Activated naive CD4-positive, alpha-beta T cell treated with anti-CD3 and anti-CD28 coated beads, Interleukin-2, amount 10 ng/mL, durations not matched to agents 7 days and 5 days (primary cell): ENCODE measurements around the gene COL12A1.

Experiments
- CTCF ChIA-PET: fragments of 350-600 bp; sonication (Branson Sonifier 250); formaldehyde crosslinking; loops from one replicate; lab custom pipeline; 2021; ENCODE audit warnings: antibody characterized with exemption; lab: Charles Lee
- DNase-seq: peaks from one replicate; pipeline ENCODE4 v3.0.0-alpha.2; 2020
- H3K27ac Mint-ChIP-seq: one replicate; pipeline ENCODE4 v1.8.0; 2021; ENCODE audit warnings: mild to moderate bottlenecking, moderate library complexity, mixed read lengths
- H3K27me3 Mint-ChIP-seq: one replicate; pipeline ENCODE4 v1.8.0; 2021; ENCODE audit warnings: mild to moderate bottlenecking, mixed read lengths
- H3K36me3 Mint-ChIP-seq: one replicate; pipeline ENCODE4 v1.8.0; 2021; ENCODE audit warnings: mixed read lengths
- H3K4me1 Mint-ChIP-seq: one replicate; pipeline ENCODE4 v1.8.0; 2021; ENCODE audit warnings: mixed read lengths
- H3K4me3 Mint-ChIP-seq: one replicate; pipeline ENCODE4 v1.8.0; 2021; ENCODE audit warnings: mild to moderate bottlenecking, moderate library complexity, mixed read lengths
- H3K9me3 Mint-ChIP-seq: one replicate; pipeline ENCODE4 v1.8.0; 2021; ENCODE audit warnings: mixed read lengths

Gene COL12A1

DNA sequence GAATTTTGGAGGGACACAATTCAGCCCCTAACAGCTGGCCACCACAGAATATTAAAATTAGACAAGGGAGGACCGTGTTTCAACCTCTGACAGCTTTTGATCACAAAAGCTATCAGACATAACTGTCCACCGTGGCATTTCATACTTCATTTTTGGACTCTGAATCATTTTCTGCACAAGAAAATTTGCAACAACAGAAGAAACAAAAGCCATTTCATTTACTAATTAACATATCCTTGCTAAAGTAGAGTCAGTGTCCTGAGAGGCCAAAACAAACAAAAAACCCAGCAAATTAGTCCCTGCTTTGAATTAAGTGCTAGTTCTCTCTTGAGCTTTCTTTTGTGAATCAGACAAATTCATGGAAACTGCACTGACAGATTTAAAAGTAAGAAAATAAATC, 17.6 kb upstream of the COL12A1 start:
- no peaks in the 10 kb centered on the region for H3K36me3 Mint-ChIP-seq
- peaks cover 17% of the 10 kb centered on the region for H3K27me3 Mint-ChIP-seq
- H3K4me1 Mint-ChIP-seq, result no peaks in the 10 kb centered on the region
- no peak overlapping the region for H3K27ac Mint-ChIP-seq
- no peak overlapping the region for H3K4me3 Mint-ChIP-seq
- CTCF ChIA-PET, result interaction anchor here (0.6 to 1.6 kb wide), 2 partner anchors 14 to 1938 kb away, joined by 3 read pairs; no protein-coding TSS in a partner anchor
- no peaks in the 10 kb centered on the region for H3K9me3 Mint-ChIP-seq
- DNase-seq, result no peak

GRCh38 chr6:75222261-75222660, 16.4 kb upstream of the COL12A1 start:
- Mint-ChIP-seq H3K4me1 (no peaks in the 10 kb centered on the region), H3K27me3 (peaks cover 22% of the 10 kb centered on the region), H3K4me3 (no peak overlapping the region), H3K36me3 (no peaks in the 10 kb centered on the region), H3K27ac (no peak overlapping the region), H3K9me3 (no peaks in the 10 kb centered on the region)
- CTCF ChIA-PET, result no interaction called here
- no peak for DNase-seq

DNA sequence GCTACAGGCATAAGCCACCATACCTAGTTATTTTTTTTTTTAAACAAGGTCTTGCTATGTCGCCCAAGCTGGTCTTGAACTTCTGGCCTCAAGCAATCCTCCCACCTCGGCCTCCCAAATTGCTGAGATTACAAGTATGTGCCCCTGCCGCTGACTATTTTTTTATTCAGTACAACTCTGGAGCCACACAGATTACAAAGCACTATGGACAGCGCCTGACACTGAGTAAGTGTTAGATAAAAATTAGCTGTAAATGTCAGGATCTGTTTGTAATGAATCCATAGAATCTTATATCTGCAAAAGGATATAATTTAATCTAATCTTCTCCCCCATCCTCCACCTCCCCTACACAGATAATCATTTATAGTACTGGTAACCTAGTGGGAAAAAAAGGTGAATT, 15.3 kb upstream of the COL12A1 start:
- no peak for DNase-seq
- H3K4me1 Mint-ChIP-seq, result no peaks in the 10 kb centered on the region
- no peaks in the 10 kb centered on the region for H3K36me3 Mint-ChIP-seq
- H3K27ac Mint-ChIP-seq, result no peak overlapping the region
- no peak overlapping the region for H3K4me3 Mint-ChIP-seq
- H3K9me3 Mint-ChIP-seq, result no peaks in the 10 kb centered on the region
- peaks cover 22% of the 10 kb centered on the region for H3K27me3 Mint-ChIP-seq
- CTCF ChIA-PET, result interaction anchor here (0.9 to 1.5 kb wide), 3 partner anchors 10 to 12 kb away, joined by 3 to 5 read pairs (median 3); no protein-coding TSS in a partner anchor

GRCh38 chr6:75220357-75220756, 14.5 kb upstream of the COL12A1 start:
- Mint-ChIP-seq H3K9me3 (no peaks in the 10 kb centered on the region), H3K4me1 (no peaks in the 10 kb centered on the region), H3K4me3 (no peak overlapping the region), H3K27ac (no peak overlapping the region), H3K36me3 (no peaks in the 10 kb centered on the region), H3K27me3 (peaks cover 22% of the 10 kb centered on the region)
- CTCF ChIA-PET, result interaction anchor here (0.9 to 1.5 kb wide), 3 partner anchors 9 to 11 kb away, joined by 3 to 5 read pairs (median 3); no protein-coding TSS in a partner anchor
- DNase-seq, result no peak

GRCh38 chr6:75219263-75219662, 13.4 kb upstream of the COL12A1 start:
- CTCF ChIA-PET, result interaction anchor here (1.5 kb wide), 1 partner anchor 8 kb away, joined by 5 read pairs; no protein-coding TSS in a partner anchor
- DNase-seq, result no peak
- no peaks in the 10 kb centered on the region for H3K4me1 Mint-ChIP-seq
- no peak overlapping the region for H3K4me3 Mint-ChIP-seq
- no peaks in the 10 kb centered on the region for H3K36me3 Mint-ChIP-seq
- no peaks in the 10 kb centered on the region for H3K9me3 Mint-ChIP-seq
- peaks cover 13% of the 10 kb centered on the region for H3K27me3 Mint-ChIP-seq
- no peak overlapping the region for H3K27ac Mint-ChIP-seq

DNA sequence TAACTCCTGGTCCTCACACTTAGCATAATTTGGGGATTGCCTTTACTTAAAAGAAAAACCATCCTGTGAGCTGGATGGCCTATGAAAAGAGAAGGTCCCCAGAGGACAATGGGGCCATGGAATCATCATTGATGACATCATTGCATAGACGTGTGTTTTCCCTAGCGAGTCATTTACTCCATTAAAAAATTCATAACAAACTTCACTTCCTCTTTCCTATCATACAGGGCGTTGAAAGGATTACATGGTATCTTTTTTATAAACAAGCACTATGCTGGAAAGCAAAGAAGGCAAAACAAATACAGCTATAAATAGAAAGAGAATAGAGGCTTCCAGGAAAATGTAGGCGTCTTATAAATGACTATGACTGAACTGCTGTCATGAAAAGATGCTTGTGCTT, 11.3 kb upstream of the COL12A1 start:
- no peaks in the 10 kb centered on the region for H3K36me3 Mint-ChIP-seq
- CTCF ChIA-PET, result interaction anchor here (1.3 to 1.5 kb wide), 2 partner anchors 8 to 10 kb away, joined by 4 read pairs; no protein-coding TSS in a partner anchor
- DNase-seq, result no peak

DNA sequence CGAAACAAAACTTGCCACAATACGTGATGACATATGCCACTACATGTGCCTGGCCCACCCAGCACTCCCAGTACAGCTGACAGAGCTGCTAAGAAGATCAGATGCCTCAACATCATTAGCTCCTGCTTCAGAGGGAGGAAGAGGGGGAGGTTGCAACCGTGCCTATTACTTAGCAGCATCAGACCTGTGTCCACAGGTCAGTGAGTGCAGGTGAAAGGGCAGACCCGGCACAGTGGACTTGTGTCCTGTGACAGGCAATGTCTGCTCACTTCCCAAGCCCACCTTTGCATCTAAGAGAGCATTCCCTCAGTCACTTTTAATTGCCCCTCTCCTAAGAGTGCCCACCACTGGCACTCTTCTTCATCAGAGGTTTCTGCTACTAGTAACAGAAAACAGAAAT, 9.4 kb upstream of the COL12A1 start:
- DNase-seq, result no peak
- no peaks in the 10 kb centered on the region for H3K4me1 Mint-ChIP-seq
- CTCF ChIA-PET, result no interaction called here
- no peak overlapping the region for H3K27ac Mint-ChIP-seq
- no peak overlapping the region for H3K4me3 Mint-ChIP-seq
- no peaks in the 10 kb centered on the region for H3K9me3 Mint-ChIP-seq
- H3K36me3 Mint-ChIP-seq, result no peaks in the 10 kb centered on the region
- H3K27me3 Mint-ChIP-seq, result peaks cover 16% of the 10 kb centered on the region

More for the DNA sequence above, 11.3 kb upstream of the COL12A1 start:
- Mint-ChIP-seq H3K27ac (no peak overlapping the region), H3K4me3 (no peak overlapping the region), H3K9me3 (no peaks in the 10 kb centered on the region), H3K27me3 (peaks cover 16% of the 10 kb centered on the region), H3K4me1 (no peaks in the 10 kb centered on the region)

DNA sequence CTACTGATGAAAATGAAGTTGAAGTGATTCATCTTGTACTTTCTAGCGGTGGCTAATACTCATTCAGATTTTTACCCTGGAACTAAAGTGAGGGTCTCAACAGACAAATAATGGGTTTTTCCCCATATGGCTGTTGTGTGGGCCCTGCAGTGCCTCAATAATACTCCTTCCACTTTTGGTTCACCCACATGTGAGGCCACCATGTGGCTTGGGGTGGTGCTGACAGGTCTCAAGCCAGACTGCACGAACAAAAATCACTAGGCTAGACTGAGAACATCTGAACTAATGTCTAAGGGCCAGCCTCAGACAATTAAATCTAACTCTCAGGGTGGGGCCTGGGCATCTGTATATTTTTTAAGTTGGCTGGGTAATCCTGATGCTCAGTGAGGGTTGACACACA, 7.9 kb upstream of the COL12A1 start:
- H3K27me3 Mint-ChIP-seq, result peaks cover 28% of the 10 kb centered on the region
- H3K9me3 Mint-ChIP-seq, result no peaks in the 10 kb centered on the region
- no peak overlapping the region for H3K4me3 Mint-ChIP-seq
- peaks cover 5% of the 10 kb centered on the region for H3K4me1 Mint-ChIP-seq
- no peak overlapping the region for H3K27ac Mint-ChIP-seq
- CTCF ChIA-PET, result interaction anchor here (0.9 kb wide), 1 partner anchor 10 kb away, joined by 4 read pairs; no protein-coding TSS in a partner anchor
- peaks cover 2% of the 10 kb centered on the region for H3K36me3 Mint-ChIP-seq
- no peak for DNase-seq

DNA sequence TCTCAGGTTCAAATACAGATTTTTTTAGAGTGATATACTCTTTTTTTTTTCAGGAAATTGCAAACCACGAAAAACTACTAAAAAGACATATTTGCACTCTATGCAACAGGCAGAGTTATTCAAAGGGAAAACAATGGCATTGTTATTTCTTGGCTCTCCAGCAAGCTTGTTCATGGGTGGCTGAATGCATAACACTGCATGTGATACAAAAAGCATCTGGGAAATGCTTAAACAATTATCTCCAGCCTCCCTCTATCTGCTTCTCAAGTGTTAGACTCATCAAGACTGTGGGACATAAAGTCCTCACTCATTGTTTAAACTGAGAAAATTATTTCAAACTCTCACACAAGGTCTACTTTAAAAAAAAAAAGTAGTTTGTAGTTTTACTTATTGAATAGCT, 7.3 kb upstream of the COL12A1 start:
- H3K9me3 Mint-ChIP-seq, result no peaks in the 10 kb centered on the region
- no peak for DNase-seq
- no peak overlapping the region for H3K27ac Mint-ChIP-seq
- peaks cover 2% of the 10 kb centered on the region for H3K36me3 Mint-ChIP-seq
- H3K27me3 Mint-ChIP-seq, result peaks cover 32% of the 10 kb centered on the region
- no peak overlapping the region for H3K4me3 Mint-ChIP-seq
- H3K4me1 Mint-ChIP-seq, result peaks cover 11% of the 10 kb centered on the region
- CTCF ChIA-PET, result interaction anchor here (0.9 kb wide), 1 partner anchor 9 kb away, joined by 4 read pairs; no protein-coding TSS in a partner anchor

GRCh38 chr6:75211920-75212590, 6.2 kb upstream of the COL12A1 start:
- Mint-ChIP-seq H3K27ac (no peak overlapping the region), H3K9me3 (no peaks in the 10 kb centered on the region), H3K36me3 (peaks cover 2% of the 10 kb centered on the region), H3K4me1 (peaks cover 21% of the 10 kb centered on the region), H3K4me3 (no peak overlapping the region), H3K27me3 (peaks cover 41% of the 10 kb centered on the region)
- DNase-seq, result no peak
- CTCF ChIA-PET, result interaction anchor here (0.9 to 6.7 kb wide), 9 partner anchors 8 to 1475 kb away, joined by 3 to 42 read pairs (median 5); no protein-coding TSS in a partner anchor

GRCh38 chr6:75210885-75211739, 5.3 kb upstream of the COL12A1 start:
- H3K4me1 Mint-ChIP-seq, result peaks cover 29% of the 10 kb centered on the region
- peaks cover 50% of the 10 kb centered on the region for H3K27me3 Mint-ChIP-seq
- no peak overlapping the region for H3K27ac Mint-ChIP-seq
- peak; percentile 54 for DNase-seq
- no peaks in the 10 kb centered on the region for H3K9me3 Mint-ChIP-seq
- H3K4me3 Mint-ChIP-seq, result no peak overlapping the region
- CTCF ChIA-PET, result interaction anchor here (0.6 to 6.7 kb wide), 19 partner anchors 9 to 1536 kb away, joined by 3 to 42 read pairs (median 5); no protein-coding TSS in a partner anchor
- peaks cover 2% of the 10 kb centered on the region for H3K36me3 Mint-ChIP-seq

GRCh38 chr6:75209184-75209723, 3.4 kb upstream of the COL12A1 start:
- H3K4me1 Mint-ChIP-seq, result peaks cover 48% of the 10 kb centered on the region
- no peak overlapping the region for H3K4me3 Mint-ChIP-seq
- peaks cover 69% of the 10 kb centered on the region for H3K27me3 Mint-ChIP-seq
- CTCF ChIA-PET, result interaction anchor here (0.6 to 6.7 kb wide), 23 partner anchors 8 to 1535 kb away, joined by 3 to 42 read pairs (median 4); no protein-coding TSS in a partner anchor
- DNase-seq, result no peak
- no peaks in the 10 kb centered on the region for H3K9me3 Mint-ChIP-seq
- peaks cover 2% of the 10 kb centered on the region for H3K36me3 Mint-ChIP-seq
- no peak overlapping the region for H3K27ac Mint-ChIP-seq

GRCh38 chr6:75208298-75209183, 2.7 kb upstream of the COL12A1 start:
- CTCF ChIA-PET, result interaction anchor here (0.9 to 6.7 kb wide), 20 partner anchors 8 to 1519 kb away, joined by 3 to 42 read pairs (median 4); no protein-coding TSS in a partner anchor
- peaks cover 73% of the 10 kb centered on the region for H3K27me3 Mint-ChIP-seq
- peaks cover 2% of the 10 kb centered on the region for H3K36me3 Mint-ChIP-seq
- H3K9me3 Mint-ChIP-seq, result no peaks in the 10 kb centered on the region
- peak; percentile 88 for DNase-seq
- peaks cover 50% of the 10 kb centered on the region for H3K4me1 Mint-ChIP-seq
- peak overlapping the region; percentile 64 for H3K27ac Mint-ChIP-seq
- peak overlapping the region; percentile 5 for H3K4me3 Mint-ChIP-seq
